GM19328 (cell line): Measurements from ENCODE around the gene DIP2C.
"Not testable (repeated sequence)": the region's sequence is repeated elsewhere in the genome, so short reads cannot be mapped to it uniquely, and the experiment has no call there.

Experiments
- ATAC-seq: cut with Tn5 transposase; IDR thresholded peaks from one replicate; pipeline ENCODE4 v1.9.1; 2021; ENCODE audit warnings: mild to moderate bottlenecking, moderate library complexity; ENCODE audit not compliant: unreplicated experiment

DIP2C gene

DNA sequence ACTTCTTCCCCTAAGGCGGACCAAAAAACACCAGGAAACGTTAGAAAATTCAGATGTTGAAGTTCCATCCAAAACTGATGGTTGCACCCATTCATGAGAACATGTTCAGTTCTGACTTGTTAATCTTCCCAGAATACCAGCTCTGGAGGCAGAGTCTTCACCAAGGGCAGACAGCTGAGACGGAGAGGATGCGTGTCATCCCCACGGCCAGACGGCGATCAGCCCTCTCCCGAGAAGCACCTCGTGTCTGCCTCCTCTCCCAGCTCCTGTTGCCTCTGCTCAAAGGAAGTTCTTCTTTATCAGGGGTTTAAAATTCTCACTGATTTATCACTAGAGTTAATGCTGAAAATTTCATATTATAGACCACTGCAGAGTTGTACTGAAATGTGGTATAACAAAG lies 284.5 kb downstream of the DIP2C start:
- no peak for ATAC-seq

DNA sequence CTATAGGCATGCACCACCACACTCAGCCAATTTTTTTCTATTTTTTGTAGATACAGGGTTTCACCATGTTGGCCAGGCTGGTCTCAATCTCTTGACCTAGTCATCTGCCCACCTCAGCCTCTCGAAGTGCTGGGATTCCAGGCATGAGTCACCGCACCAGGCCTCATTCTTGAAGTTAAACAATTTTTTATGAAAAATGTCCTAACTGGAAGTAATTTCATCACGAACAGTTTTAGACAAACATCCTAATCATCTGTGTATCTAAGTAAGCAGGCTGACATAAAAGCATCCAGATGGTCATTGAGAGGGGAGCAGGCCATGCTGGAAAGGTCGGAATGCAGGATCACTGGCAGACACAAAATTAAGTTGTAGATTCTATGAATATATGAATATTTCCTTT lies 285.1 kb downstream of the DIP2C start:
- ATAC-seq = no peak

DNA sequence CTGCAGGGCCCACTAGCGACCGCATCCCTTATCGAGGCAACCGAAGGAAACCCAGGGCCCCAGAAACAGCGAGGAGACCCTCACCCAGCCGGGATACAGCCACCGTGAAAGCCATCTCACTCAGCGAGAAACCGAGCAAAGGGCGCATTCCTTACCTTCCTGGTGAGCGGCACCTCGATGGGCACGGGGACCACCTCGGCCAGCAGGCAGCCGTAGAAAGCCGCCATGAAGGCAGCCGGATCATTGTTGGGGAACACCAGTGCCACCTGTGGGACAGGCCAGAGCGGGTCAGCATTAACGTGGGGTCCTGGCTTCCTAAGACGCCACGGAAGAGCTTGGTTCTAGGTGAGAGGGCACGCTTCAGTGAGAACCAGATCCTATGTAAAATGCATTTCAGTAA lies 290.5 kb downstream of the DIP2C start:
- ATAC-seq = no peak

DNA sequence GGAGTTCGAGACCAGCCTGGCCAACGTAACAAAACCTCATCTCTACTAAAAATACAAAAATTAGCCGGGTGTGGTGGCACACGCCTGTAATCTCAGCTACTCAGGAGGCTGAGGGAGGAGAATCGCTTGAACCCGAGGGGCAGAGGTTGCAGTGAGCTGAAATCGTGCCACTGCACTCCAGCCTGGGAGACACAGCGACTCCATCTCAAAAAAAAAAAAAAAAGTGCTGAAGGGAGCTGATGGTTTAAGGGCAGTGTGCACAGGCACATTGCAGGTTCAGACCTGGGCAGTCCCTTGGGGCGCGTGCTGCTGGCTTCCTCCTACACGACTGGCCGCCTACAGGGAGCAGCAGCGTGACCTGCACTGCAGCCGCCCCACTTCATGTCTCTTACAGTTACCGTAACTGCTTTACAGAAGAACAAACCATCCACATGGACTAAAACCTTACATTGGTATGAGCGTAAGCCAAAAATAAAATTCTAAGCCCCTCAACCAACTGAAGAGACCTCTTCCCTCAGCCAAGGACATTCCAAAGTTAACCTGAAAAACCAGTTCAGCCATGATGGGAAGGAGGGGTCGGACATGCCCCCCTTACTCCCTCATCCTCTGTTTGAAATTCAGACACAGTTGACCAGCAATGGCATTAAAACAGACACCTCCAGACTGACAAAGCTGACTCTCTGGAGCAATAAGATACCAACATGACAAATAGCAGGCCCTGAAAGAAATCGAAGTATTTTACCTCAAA lies 292.0 kb downstream of the DIP2C start:
- ATAC-seq = no peak

DNA sequence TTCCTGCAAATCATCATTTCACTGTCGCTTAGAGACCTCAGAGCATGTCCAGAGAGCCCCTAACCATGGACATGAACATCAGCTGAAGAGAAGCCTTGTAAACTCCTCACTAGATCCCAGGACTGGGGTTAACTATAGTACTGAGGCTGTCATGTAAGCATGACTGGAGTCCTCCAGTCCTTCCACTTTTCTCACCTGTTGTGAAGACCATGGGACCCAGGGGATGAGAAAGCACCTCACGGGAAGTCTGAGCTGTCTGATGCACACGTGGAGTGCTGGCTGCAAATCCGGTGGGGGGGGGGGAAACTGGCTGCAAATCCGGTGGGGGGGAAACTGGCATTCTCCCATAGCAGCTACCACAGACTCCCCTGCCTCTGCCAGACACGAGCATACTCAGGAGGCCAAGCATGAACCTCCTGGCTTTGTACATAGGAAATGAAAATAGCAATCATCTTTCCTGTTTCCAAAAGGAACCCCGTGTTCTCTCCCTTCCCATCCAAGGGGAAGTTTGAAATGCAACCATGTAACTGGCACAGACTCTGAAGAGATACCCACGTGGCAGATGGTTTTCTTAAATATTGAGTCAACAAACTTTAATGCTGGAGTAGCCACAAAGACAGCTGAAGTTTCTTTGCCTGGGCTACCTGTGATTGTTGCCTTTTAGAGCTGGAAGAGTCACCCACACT lies 292.8 kb downstream of the DIP2C start:
- no peak for ATAC-seq

DNA sequence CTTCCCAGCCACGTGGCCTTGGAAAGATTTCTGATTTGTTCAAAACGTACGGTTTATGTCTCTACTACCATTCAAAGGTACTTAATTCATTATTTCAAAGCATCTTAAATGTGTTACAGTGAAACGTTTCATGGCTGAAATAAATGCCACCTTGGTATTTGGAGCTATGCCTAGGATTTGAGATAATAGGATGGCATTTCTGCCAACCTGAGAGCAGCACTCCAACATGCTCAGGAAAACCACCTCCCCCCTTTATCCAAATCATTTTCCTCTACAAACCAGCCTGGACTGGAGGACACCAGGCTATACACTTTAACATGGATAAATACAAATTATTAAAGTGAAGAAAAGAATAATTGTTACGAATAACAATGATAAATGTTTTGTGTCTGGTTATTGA lies 293.4 kb downstream of the DIP2C start:
- no peak for ATAC-seq

DNA sequence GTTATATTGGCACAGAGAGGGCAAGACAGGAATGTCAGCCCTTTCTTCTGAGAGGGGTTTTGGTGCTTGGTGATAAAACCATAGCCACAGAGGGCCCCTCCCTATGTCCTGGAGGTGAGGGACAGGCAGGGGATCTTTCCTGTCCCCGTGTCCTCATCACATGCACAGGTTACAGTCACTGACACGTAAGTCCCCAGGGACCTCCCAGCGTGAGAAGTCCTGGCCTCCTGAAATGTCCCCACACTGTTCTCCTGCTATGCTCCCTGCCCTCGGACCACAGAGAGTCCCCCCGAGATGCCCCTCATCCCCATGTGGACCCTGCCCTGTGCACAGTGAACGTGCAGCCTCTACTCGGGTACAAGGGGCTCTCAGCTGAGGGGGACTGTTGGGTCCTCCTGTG lies 293.8 kb downstream of the DIP2C start:
- no peak for ATAC-seq

DNA sequence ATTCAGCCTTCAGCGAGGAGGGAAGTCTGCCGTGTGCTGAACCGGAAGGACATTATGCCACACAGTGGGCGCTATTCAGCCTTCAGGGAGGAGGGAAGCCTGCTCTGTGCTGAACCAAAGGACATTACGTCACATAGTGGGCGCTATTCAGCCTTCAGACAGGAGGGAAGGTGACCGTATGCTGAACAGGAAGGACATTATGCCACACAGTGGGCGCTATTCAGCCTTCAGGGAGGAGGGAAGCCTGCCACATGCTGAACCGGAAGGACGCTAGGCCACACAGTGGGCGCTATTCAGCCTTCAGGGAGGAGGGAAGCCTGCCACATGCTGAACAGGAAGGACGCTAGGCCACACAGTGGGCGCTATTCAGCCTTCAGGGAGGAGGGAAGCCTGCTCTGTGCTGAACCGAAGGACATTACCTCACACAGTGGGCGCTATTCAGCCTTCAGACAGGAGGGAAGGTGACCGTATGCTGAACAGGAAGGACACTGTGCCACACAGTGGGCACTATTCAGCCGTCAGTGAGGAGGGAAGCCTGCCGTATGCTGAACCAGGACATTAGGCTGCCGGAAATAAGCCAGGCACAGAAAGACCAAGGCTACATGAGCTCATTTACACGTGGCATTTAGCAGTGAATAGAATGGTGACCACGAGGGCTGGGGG lies 294.9 kb downstream of the DIP2C start:
- not testable (repeated sequence) for ATAC-seq

DNA sequence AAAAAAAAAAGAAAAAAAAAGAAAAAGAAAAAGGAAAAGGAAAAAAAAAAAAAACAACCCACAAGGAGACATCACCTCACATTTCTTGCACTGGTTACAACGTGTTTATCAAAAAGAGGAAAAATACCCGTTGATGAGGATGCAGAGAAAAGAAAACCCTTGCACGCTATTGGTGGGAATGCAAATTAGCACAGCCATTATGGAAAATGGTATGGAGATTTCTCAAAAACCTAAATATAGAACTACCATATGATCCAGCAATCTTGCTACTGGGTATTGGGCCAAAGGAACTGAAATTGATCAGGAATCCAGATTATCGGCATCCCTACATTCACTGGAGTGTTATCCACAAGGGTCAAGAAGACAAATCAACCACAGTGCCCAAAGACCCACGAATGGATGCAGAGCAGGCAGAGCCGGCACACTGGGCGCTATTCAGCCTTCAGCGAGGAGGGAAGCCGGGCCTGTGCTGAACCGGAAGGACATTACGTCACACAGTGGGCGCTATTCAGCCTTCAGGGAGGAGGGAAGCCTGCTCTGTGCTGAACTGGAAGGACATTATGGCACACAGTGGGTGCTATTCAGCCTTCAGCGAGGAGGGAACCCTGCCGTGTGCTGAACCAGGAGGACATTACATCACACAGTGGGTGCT lies 295.6 kb downstream of the DIP2C start:
- no peak for ATAC-seq

DNA sequence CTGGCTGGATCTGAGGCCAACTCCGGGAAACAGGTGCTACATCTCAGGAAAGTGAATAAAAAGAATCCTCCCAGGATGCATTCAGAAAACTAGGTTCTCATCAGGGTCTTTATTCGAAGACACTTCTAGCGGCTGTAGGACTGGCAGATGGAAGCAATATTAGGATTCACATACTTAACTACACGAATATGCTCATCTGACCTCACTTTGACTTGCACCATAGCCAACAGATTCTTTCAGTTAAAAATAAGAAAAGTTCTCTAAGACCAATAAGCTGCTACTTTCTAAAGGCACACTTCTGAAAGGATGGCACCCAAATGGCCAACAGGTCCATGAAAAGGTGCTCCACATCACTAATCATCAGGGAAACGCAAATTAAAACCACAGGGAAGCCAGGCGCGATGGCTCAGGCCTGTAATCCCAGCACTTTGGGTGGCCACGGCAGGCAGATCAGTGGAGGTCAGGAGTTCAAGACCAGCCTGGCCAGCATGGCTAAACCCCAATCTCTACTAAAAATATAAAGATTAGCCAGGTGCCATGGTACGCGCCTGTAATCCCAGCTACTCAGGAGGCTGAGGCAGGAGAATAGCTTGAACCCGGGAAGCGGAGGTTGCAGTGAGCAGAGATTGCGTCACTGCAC lies 296.2 kb downstream of the DIP2C start:
- ATAC-seq = no peak

DNA sequence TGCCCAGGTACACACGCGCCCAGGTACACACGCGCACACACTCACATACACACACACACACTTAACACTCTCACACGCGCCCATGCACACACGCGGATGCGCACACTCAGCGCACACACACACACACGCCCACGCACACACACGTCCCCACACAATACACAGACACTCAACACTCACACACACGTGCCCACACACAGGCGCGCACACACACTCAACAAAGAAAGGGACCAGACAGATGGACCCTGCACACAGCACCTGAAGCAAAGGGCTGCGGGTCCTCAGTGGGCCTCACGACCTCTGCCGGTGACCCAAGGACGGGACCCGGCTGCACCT lies 296.8 kb downstream of the DIP2C start:
- ATAC-seq = no peak

DNA sequence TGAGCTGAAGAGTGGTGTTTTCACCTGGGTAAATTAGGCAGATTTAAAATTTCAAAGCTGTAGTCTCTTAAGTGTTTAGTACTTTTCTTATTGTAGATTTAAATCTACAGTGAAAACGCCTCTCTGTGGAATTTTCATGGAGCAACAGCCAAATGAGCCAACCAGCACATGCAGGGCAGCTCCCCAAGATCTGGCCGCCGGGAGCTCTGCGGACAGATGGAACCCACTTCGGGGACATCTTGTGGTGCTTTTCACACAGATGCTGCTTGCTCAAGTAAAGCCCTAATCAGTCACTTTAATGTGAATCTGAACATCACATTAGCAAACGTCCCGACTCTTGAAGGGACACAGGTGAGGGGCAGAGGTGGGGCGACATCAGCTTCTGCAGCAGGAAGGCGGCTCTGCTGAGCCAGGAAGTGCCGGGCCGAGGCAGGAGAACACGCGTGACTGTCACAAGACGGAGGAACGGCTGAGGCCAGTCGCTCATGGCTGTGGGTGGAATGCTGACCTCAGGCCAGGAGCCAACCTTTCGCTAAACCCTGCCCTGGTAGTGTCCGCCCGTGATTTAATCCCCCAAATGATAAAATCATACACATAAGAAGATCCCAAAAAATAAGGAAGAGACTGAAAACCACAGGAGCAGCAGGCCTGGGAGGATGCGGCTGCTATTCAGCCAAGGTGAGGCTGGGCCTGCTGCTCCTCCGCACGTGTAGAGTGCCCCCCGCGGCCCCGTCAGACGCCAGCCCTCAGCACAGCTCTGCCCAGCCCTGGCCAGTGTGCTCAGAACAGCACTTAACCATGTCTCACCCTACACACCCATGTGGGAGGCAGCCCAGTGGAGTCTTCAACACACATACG lies 297.4 kb downstream of the DIP2C start:
- ATAC-seq = no peak

DNA sequence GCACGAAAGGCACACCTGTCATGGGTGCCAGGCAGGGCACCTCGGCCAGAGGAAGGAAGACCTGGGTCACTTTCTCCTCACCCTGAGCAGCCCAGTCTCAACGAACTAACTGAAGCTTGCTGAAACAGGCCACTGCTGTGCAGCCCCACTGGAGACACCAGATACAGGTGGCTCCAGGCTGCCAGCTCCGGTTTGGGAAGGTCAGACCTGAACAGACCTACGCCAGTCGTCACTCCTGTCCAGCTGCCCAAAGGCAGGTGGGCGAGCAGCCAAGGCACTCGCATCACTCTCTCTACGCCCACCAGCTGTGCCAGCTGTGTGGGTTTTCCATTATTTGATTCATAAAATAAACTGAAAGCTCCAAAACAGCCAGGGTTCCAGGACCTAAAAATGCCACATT lies 298.2 kb downstream of the DIP2C start:
- no peak for ATAC-seq

DNA sequence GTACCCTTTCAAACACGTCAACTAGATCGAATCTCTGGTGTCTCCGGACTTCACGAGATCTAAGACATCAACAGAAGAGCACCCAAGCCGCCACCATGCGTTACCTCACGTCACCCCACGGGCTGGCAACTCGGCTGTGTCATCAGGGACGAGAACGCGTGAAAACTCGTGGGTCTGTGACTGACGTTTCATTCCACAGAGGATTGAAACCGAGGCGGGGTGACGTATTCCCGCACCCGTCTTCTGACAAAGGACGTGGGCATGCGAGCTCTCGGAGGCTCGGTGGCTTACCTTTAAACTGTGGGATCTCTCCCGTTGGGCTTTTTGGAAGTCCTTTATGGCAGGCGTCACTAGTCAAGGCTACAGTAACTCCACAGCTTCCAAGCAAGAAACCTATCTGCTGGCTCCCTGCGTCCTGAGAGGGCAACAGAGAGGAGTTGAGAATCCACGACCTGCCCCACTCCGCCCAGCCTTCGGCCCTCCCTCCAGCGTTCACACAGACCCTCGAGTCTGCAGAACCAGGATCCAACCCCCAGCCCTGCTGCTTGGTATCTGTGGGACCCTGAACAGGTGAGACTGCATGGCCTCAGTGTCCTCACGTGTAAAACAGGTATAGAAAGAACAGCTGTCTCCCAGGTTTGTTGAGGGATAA lies 298.9 kb downstream of the DIP2C start:
- ATAC-seq = no peak

DNA sequence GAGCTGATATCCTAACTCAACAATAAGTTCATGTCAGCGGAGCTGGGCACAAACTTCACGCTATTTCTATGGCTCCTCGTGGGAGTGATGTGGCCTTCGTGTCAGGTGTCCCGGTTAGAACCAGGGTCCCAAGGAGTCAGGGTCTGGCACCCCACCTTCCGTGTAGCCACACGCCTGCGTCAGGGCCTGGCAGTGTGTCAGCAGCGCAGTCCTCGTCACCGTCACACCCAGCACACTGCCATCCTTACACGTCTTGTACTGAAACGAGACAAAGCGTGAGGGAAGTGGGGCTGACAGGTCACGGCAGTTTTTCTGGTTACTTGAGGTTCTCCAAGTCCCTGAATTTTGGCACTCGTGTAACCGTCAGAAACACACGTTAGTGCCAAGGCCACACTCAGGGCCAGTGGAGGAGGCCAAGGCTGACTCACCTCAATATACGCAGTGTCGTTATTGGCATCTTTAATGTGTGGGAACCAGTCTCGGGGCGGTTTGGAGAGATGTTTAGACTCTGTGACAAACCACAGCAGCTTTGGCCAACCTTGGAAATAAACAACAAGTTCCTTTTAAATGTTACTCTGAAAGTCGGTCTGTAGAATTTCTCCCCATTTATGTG lies 299.5 kb downstream of the DIP2C start:
- ATAC-seq = no peak

DNA sequence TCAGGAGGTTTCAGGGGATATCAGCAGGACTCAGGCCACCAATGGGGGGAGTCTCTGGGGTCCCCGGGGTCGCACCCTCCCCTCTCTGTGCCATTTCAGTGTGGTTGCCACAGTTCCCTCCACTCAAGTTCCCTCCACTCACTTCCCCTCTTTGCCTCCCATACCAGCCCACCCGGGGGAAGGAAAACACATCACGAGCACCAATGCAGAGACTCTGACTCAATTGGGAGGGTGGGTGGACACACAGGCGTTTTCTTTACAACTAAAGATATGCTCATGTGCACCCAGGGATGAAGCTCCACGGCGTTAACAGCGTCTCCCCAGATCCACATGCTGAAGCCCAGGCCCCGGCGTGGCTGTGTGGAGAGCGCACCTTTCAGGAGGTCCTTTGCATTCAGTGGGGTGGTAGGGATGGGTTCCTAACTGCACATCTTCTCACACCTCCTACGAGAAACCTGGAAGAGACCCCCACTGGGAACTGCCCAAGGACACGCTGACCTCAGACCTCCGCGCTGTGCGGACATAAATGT lies 300.1 kb downstream of the DIP2C start:
- no peak for ATAC-seq

DNA sequence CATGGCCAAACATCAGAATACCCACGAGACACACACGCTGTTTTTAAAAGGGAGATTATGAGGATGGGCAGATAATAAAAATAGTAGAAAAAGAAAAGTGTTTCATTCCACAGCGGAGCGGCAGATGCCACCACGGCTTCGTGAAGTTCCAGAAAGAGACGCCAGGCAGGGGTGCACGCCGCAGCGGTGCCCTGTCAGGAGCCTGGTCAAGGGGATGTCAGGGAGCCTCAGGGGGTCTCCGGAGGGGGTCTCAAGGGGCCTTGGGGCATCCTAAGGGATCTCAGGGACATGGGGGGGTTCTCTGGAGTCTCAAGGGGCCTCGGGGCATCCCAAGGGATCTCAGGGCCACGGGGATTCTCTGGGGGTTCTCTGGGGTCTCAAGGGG lies 300.8 kb downstream of the DIP2C start:
- no peak for ATAC-seq

DNA sequence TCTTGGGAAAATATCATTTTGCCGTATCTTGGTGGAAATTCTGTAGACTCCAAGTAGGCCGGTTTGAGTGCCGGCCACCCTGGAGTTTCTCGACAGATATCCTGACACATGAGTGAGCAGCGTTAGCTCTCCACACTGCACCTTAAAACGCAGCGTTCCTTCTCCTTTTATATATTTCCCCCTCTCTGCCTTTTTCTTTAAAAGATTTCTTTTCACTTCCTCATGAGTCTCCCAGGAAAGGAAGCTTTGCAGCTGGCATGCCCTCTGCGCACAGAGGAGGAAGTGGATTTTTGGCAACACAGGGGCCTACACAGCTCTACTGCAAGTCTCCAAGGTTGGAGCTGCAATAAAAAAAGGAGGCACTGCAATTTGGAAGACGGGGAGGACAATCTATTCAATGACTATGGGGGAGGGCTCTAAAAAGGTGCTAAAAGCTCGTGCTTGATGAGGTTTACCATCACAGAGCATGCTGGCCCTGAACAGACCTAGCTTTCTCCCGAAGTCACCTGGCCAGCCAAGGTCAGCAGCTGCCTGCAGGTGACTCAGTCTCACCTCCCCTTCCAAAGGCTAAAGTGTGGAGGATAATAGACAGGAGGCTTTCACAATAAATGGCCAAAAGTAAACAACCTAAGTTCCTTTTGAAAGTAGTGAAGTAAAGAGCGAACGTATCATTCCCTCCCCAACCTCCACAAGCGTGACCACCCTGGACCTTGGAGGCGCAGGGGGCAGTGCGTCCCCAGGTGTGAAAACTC lies 301.4 kb downstream of the DIP2C start:
- ATAC-seq = no peak

DNA sequence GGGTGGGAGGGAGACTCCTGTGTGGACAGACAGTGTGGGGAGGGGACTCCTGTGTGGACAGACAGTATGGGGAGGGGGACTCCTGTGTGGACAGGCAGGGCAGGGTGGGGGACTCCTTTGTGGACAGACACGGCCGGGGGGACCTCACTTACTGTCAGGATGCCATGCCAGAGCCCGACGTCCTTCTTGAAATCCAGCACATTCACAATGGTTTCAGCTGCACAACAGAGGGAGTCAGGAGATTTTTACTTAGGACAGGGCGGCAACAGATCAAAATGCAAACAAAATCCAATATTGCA lies 301.9 kb downstream of the DIP2C start:
- ATAC-seq = no peak
